Breast epithelium (tissue), 3 donors: ENCODE results near the gene CPED1.

Experiments used
- POLR2A ChIP-seq: fragments of 450-650 bp; IDR thresholded peaks from one replicate; pipeline ENCODE4 v1.6.1; 2016; ENCODE audit warnings: antibody characterized with exemption, mild to moderate bottlenecking, moderate library complexity
- POLR2AphosphoS5 ChIP-seq, 3 donors: sonication (generic); formaldehyde crosslinking; IDR thresholded peaks; one replicate each; pipeline ENCODE4 v1.6.1; 2017; ENCODE audit warnings: antibody characterized with exemption in 3 of 3
- TF ChIP-seq, protein P1 (sequence below), 3 donors: fragments of 450-650 bp; IDR thresholded peaks; one replicate each; pipeline ENCODE4 v1.5.1; 2016 to 2017; ENCODE audit warnings: antibody characterized with exemption in 3 of 3, mild to moderate bottlenecking in 3 of 3, moderate library complexity in 3 of 3

- TF ChIP-seq, protein P1, sequence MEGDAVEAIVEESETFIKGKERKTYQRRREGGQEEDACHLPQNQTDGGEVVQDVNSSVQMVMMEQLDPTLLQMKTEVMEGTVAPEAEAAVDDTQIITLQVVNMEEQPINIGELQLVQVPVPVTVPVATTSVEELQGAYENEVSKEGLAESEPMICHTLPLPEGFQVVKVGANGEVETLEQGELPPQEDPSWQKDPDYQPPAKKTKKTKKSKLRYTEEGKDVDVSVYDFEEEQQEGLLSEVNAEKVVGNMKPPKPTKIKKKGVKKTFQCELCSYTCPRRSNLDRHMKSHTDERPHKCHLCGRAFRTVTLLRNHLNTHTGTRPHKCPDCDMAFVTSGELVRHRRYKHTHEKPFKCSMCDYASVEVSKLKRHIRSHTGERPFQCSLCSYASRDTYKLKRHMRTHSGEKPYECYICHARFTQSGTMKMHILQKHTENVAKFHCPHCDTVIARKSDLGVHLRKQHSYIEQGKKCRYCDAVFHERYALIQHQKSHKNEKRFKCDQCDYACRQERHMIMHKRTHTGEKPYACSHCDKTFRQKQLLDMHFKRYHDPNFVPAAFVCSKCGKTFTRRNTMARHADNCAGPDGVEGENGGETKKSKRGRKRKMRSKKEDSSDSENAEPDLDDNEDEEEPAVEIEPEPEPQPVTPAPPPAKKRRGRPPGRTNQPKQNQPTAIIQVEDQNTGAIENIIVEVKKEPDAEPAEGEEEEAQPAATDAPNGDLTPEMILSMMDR (IDR thresholded peaks at IDR 0.05), result no peak
- TF ChIP-seq POLR2A, result no peak
- TF ChIP-seq POLR2AphosphoS5 (IDR thresholded peaks at IDR 0.05), result no peak
Observed at GRCh38 chr7:121012919-121013318, 24.4 kb downstream of the CPED1 start.
